PC-3 (cell line): Measurements from ENCODE around the gene UBXN2A. TPM values are rescaled to one million over a fixed set of nuclear protein-coding genes. Genes with fewer than 3 reads are reported as not detected.

Experiments
- ATAC-seq: fragments of 200-7000 bp; cut with Tn5 transposase; 2 replicates; pipeline ENCODE4 v1.9.1; 2020; ENCODE audit warnings: mild to moderate bottlenecking, moderate library complexity
- BruUV-seq: library from RNA; stranded (reverse); fragments of 400-500 nt; replicated peaks from 2 replicates; lab custom pipeline; 2021; lab: Mats Ljungman, UMichigan
- CTCF ChIA-PET: fragments of 300-600 bp; sonication (Branson Sonifier 250); formaldehyde crosslinking; loops from one replicate; lab custom pipeline; 2022; ENCODE audit warnings: antibody characterized with exemption; lab: Charles Lee
- POLR2A ChIA-PET: fragments of 300-600 bp; sonication (Branson Sonifier 250); formaldehyde crosslinking; loops from one replicate; lab custom pipeline; 2022; ENCODE audit warnings: antibody characterized with exemption; ENCODE audit not compliant: unreplicated experiment; lab: Charles Lee
- DNase-seq: peaks from one replicate; pipeline ENCODE4 v3.0.0-alpha.2; 2015
- H2AFZ ChIP-seq: fragments of 300-600 bp; sonication (generic); 2 replicates; pipeline ENCODE4 v1.6.0; 2016; ENCODE audit warnings: antibody characterized with exemption, low read length
- H3F3A ChIP-seq: fragments of 300-600 bp; sonication (generic); one replicate; pipeline ENCODE4 v1.6.0; 2017; ENCODE audit warnings: antibody characterized with exemption, low read length, control low read depth, mild to moderate bottlenecking; ENCODE audit not compliant: unreplicated experiment
- H3K27ac ChIP-seq: fragments of 300-600 bp; sonication (generic); 2 replicates; pipeline ENCODE4 v1.5.1; 2016; ENCODE audit warnings: mild to moderate bottlenecking, low read length
- H3K27me3 ChIP-seq: fragments of 300-600 bp; sonication (generic); 2 replicates; pipeline ENCODE4 v1.6.1; 2016; ENCODE audit warnings: low read length, mixed read lengths
- H3K36me3 ChIP-seq: fragments of 300-600 bp; sonication (generic); 2 replicates; pipeline ENCODE4 v1.6.1; 2016; ENCODE audit warnings: low read depth, mixed run types, low read length, mixed read lengths
- H3K4me1 ChIP-seq: fragments of 300-600 bp; sonication (generic); 2 replicates; pipeline ENCODE4 v1.5.1; 2016; ENCODE audit warnings: low read length; ENCODE audit not compliant: insufficient read depth
- H3K4me2 ChIP-seq: fragments of 300-600 bp; sonication (generic); 2 replicates; pipeline ENCODE4 v1.6.0; 2016; ENCODE audit warnings: low read length
- H3K4me3 ChIP-seq: fragments of 300-600 bp; sonication (generic); 2 replicates; pipeline ENCODE4 v1.5.1; 2016; ENCODE audit warnings: mild to moderate bottlenecking, low read length, mixed read lengths
- H3K79me2 ChIP-seq: fragments of 300-600 bp; sonication (generic); 2 replicates; pipeline ENCODE4 v1.6.1; 2017; ENCODE audit warnings: low read length, mixed read lengths
- H3K9ac ChIP-seq: fragments of 300-600 bp; sonication (generic); 2 replicates; pipeline ENCODE4 v1.6.0; 2016; ENCODE audit warnings: mild to moderate bottlenecking, low read length
- H3K9me2 ChIP-seq: fragments of 300-600 bp; sonication (generic); replicated peaks from 2 replicates; pipeline ENCODE4 v1.6.1; 2016; ENCODE audit warnings: mixed run types, low read length, mixed read lengths
- H3K9me3 ChIP-seq: fragments of 300-600 bp; sonication (generic); 2 replicates; pipeline ENCODE4 v1.6.1; 2016; ENCODE audit warnings: low read length, mixed read lengths
- H4K20me1 ChIP-seq: fragments of 300-600 bp; sonication (generic); 2 replicates; pipeline ENCODE4 v1.6.1; 2016; ENCODE audit warnings: low read length, mixed read lengths
- CTCF ChIP-seq: fragments of 300-600 bp; sonication (generic); conservative IDR thresholded peaks from 2 replicates; pipeline ENCODE4 v1.5.1; 2017; ENCODE audit warnings: antibody characterized with exemption, low read depth, mild to moderate bottlenecking, low read length
- EZH2 ChIP-seq: fragments of 300-600 bp; sonication (generic); IDR thresholded peaks from one replicate; pipeline ENCODE4 v1.6.1; 2017; ENCODE audit warnings: antibody characterized with exemption, mild to moderate bottlenecking, low read length; ENCODE audit not compliant: unreplicated experiment
- EZH2phosphoT487 ChIP-seq: fragments of 300-600 bp; sonication (generic); IDR thresholded peaks from 2 replicates; pipeline ENCODE4 v1.6.1; 2018; ENCODE audit warnings: mild to moderate bottlenecking, antibody characterized with exemption, low read length, borderline replicate concordance
- intact Hi-C: fragments of 100-400 bp; cut with micrococcal nuclease; formaldehyde crosslinking; loops from 2 replicates; pipeline ENCODE4 v1.9.0; 2023
- total RNA-seq: library from RNA; depleted of rRNA; stranded (reverse); fragments of >200 nt; gene quantifications from 2 replicates; pipeline ENCODE4 v1.2.3, GENCODE V29; 2014

UBXN2A gene
- total RNA-seq, 1 experiment from 2014 or later: 15.4 TPM

GRCh38 chr2:23905155-23905554, 35.1 kb upstream of the UBXN2A start:
- peaks cover 28% of the 10 kb centered on the region for H3K4me1 ChIP-seq
- no TSS peak for BruUV-seq
- no peak overlapping the region for H3K4me2 ChIP-seq
- intact Hi-C loops: no loop called here
- no peaks in the 10 kb centered on the region for H3K9me2 ChIP-seq
- no peaks in the 10 kb centered on the region for H4K20me1 ChIP-seq
- ATAC-seq (no peak), DNase-seq (no peak)
- CTCF ChIA-PET: interaction anchor here (0.6 kb wide), 1 partner anchor 22 kb away, joined by 11 read pairs; no protein-coding TSS in a partner anchor
- H3K27ac ChIP-seq: no peak overlapping the region
- H3K36me3 ChIP-seq: no peaks in the 10 kb centered on the region
- TF ChIP-seq EZH2phosphoT487: no peak
- no peak for TF ChIP-seq EZH2
- TF ChIP-seq CTCF: no peak
- no peak overlapping the region for H3K9ac ChIP-seq
- no peaks in the 10 kb centered on the region for H3K27me3 ChIP-seq
- POLR2A ChIA-PET: no interaction called here
- peaks cover 3% of the 10 kb centered on the region for H3F3A ChIP-seq
- H3K9me3 ChIP-seq: no peaks in the 10 kb centered on the region
- H3K4me3 ChIP-seq: no peak overlapping the region
- H2AFZ ChIP-seq: no peak overlapping the region
- peaks cover 44% of the 10 kb centered on the region for H3K79me2 ChIP-seq

- POLR2A ChIA-PET: no interaction called here
- ATAC-seq (no peak), DNase-seq (no peak)
- no peak overlapping the region for H3K9ac ChIP-seq
- H3K27ac ChIP-seq: no peak overlapping the region
- H3K36me3 ChIP-seq: no peaks in the 10 kb centered on the region
- H2AFZ ChIP-seq: no peak overlapping the region
- no peaks in the 10 kb centered on the region for H4K20me1 ChIP-seq
- CTCF ChIA-PET: interaction anchor here (0.6 kb wide), 1 partner anchor 87 kb away, joined by 4 read pairs; no protein-coding TSS in a partner anchor
- H3K9me2 ChIP-seq: no peaks in the 10 kb centered on the region
- H3K79me2 ChIP-seq: peaks cover 66% of the 10 kb centered on the region
- intact Hi-C loops: no loop called here
- H3K4me1 ChIP-seq: peaks cover 11% of the 10 kb centered on the region
- no peaks in the 10 kb centered on the region for H3K27me3 ChIP-seq
- H3K4me2 ChIP-seq: no peak overlapping the region
- H3K4me3 ChIP-seq: no peak overlapping the region
- H3K9me3 ChIP-seq: no peaks in the 10 kb centered on the region
- no TSS peak for BruUV-seq
- TF ChIP-seq CTCF (no peak), EZH2phosphoT487 (no peak), EZH2 (no peak)
- H3F3A ChIP-seq: no peaks in the 10 kb centered on the region
Measured at GRCh38 chr2:23912054-23912453, 28.2 kb upstream of the UBXN2A start.

- DNase-seq (no peak), ATAC-seq (no peak)
- Histone ChIP-seq H3K4me3 (no peak overlapping the region), H3F3A (no peaks in the 10 kb centered on the region), H4K20me1 (no peaks in the 10 kb centered on the region), H3K9me2 (no peaks in the 10 kb centered on the region), H2AFZ (no peak overlapping the region), H3K27me3 (no peaks in the 10 kb centered on the region), H3K36me3 (no peaks in the 10 kb centered on the region), H3K9me3 (no peaks in the 10 kb centered on the region), H3K79me2 (peaks cover 91% of the 10 kb centered on the region), H3K4me1 (peaks cover 16% of the 10 kb centered on the region), H3K27ac (no peak overlapping the region), H3K4me2 (no peak overlapping the region), H3K9ac (no peak overlapping the region)
- ChIA-PET POLR2A (interaction anchor here (0.5 kb wide), 1 partner anchor 128 kb away, joined by 6 read pairs; no protein-coding TSS in a partner anchor), CTCF (interaction anchor here (0.6 kb wide), 1 partner anchor 50 kb away, joined by 4 read pairs; no protein-coding TSS in a partner anchor)
- TF ChIP-seq EZH2phosphoT487 (no peak), EZH2 (no peak), CTCF (no peak)
- intact Hi-C loops: no loop called here
- no TSS peak for BruUV-seq
Measured at GRCh38 chr2:23915327-23915726, 24.9 kb upstream of the UBXN2A start.
